Right cardiac atrium (tissue), 5 donors: ENCODE measurements around the gene MINDY4. TPM values are rescaled to one million over a fixed set of nuclear protein-coding genes. Genes with fewer than 3 reads are reported as not detected.

Experiments used
- polyA plus RNA-seq: library from polyadenylated mRNA; stranded (reverse); fragments of 200-250 nt; gene quantifications from one replicate; pipeline ENCODE4 v1.2.3, GENCODE V29; 2013
- total RNA-seq, 4 donors: library from RNA; stranded (reverse); fragmentation: NEBNext Ultra II Directional; extraction: Animal tissue kit (Norgen Biotek cat#: 25700); gene quantifications; one replicate each; pipeline ENCODE4 v1.2.1, GENCODE V29; 2021
- donor health status: healthy with polysubstance abuse.
- donor health status: DM: no; HTN: yes; CAD: no.
- donor health status: DM: no; HTN: no; CAD: no.
- donor health status: DM: no; HTN: yes; CAD: no; lungs with severe emphysema.
- donor health status: DM: yes; HTN: yes; CAD: no.

MINDY4 gene
- total and polyA plus RNA-seq, 5 donors, result 2.3 to 6.0 (median 5.2) TPM

Other genes with a start within 250 kb of the MINDY4 start
- 10 to 100 TPM; 35.8 to 48.8 (median 40.5) TPM for gene GARS1, start 176.5 kb upstream of the MINDY4 start, total RNA-seq
- 38.3 TPM for gene GARS1, start 176.5 kb upstream of the MINDY4 start, polyA plus RNA-seq
- gene CRHR2, start 89.0 kb upstream of the MINDY4 start, total RNA-seq, result under 1 TPM in 1 of 4 donors, not detected in 3; 0.46 TPM
- gene CRHR2, start 89.0 kb upstream of the MINDY4 start, polyA plus RNA-seq, result 0.45 TPM
- 100 to 1,000 TPM in 3 of 4 donors, 10 to 100 TPM in 1; 87.9 to 180 (median 126) TPM for gene INMT, start 19.3 kb upstream of the MINDY4 start, total RNA-seq
- 103 TPM for gene INMT, start 19.3 kb upstream of the MINDY4 start, polyA plus RNA-seq
- 100 to 1,000 TPM; 187 to 254 (median 222) TPM for gene AQP1, start 140.4 kb downstream of the MINDY4 start, total RNA-seq
- 216 TPM for gene AQP1, start 140.4 kb downstream of the MINDY4 start, polyA plus RNA-seq
- gene GHRHR, start 192.5 kb downstream of the MINDY4 start, total RNA-seq, result not detected
- not detected for gene GHRHR, start 192.5 kb downstream of the MINDY4 start, polyA plus RNA-seq